Astrocyte (in vitro differentiated cells and primary cell): ENCODE measurements around the gene METTL25B. TPM values are rescaled to one million over a fixed set of nuclear protein-coding genes. Genes with fewer than 3 reads are reported as not detected.

Experiments used
- DNase-seq: peaks from one replicate; pipeline ENCODE4 v3.0.0-alpha.2; 2010; ENCODE audit warnings: low read depth
- FAIRE-seq: peaks from 2 replicates; lab custom pipeline; 2011; peaks lifted over from hg19 to GRCh38; lab: Jason Lieb, UNC
- H2AFZ ChIP-seq: 2 replicates; pipeline ENCODE4 v1.6.0; 2012; ENCODE audit warnings: low read depth, low read length, inconsistent platforms
- H3K27ac ChIP-seq: 2 replicates; pipeline ENCODE4 v1.5.1; 2011; ENCODE audit warnings: low read depth, low read length, inconsistent platforms
- H3K27me3 ChIP-seq: 2 replicates; pipeline ENCODE4 v1.6.0; 2011; ENCODE audit warnings: low read length, inconsistent platforms; ENCODE audit not compliant: insufficient read depth
- H3K36me3 ChIP-seq: 2 replicates; pipeline ENCODE4 v1.5.1; 2011; ENCODE audit warnings: low read length, inconsistent platforms; ENCODE audit not compliant: insufficient read depth
- H3K4me1 ChIP-seq: 2 replicates; pipeline ENCODE4 v1.5.1; 2011; ENCODE audit warnings: low read length, inconsistent platforms; ENCODE audit not compliant: insufficient read depth
- H3K4me2 ChIP-seq: 2 replicates; pipeline ENCODE4 v1.6.0; 2012; ENCODE audit warnings: low read length, inconsistent platforms
- H3K4me3 ChIP-seq: 2 replicates; pipeline ENCODE4 v1.5.1; 2011; ENCODE audit warnings: low read depth, mild to moderate bottlenecking, low read length, inconsistent platforms; ENCODE audit not compliant: insufficient read depth
- H3K79me2 ChIP-seq: 2 replicates; pipeline ENCODE4 v1.6.0; 2012; ENCODE audit warnings: mild to moderate bottlenecking, low read length, inconsistent platforms; ENCODE audit not compliant: insufficient read depth
- H3K9ac ChIP-seq: 2 replicates; pipeline ENCODE4 v1.6.0; 2012; ENCODE audit warnings: mild to moderate bottlenecking, low read length, inconsistent platforms
- H3K9me3 ChIP-seq: 2 replicates; pipeline ENCODE4 v1.5.1; 2012; ENCODE audit warnings: low read depth, mild to moderate bottlenecking, low read length, inconsistent platforms; ENCODE audit not compliant: insufficient read depth
- H4K20me1 ChIP-seq: 2 replicates; pipeline ENCODE4 v1.6.0; 2012; ENCODE audit warnings: low read length, inconsistent platforms; ENCODE audit not compliant: insufficient read depth
- H3K27ac Mint-ChIP-seq: one replicate; pipeline ENCODE4 v1.8.0; 2021; ENCODE audit warnings: mild to moderate bottlenecking, mixed read lengths; ENCODE audit not compliant: unreplicated experiment
- H3K27me3 Mint-ChIP-seq: one replicate; pipeline ENCODE4 v1.8.0; 2021; ENCODE audit warnings: low read depth, mixed read lengths; ENCODE audit not compliant: unreplicated experiment
- H3K36me3 Mint-ChIP-seq: one replicate; pipeline ENCODE4 v1.8.0; 2021; ENCODE audit warnings: low read depth, mixed read lengths; ENCODE audit not compliant: unreplicated experiment
- H3K4me1 Mint-ChIP-seq: one replicate; pipeline ENCODE4 v1.8.0; 2021; ENCODE audit warnings: low read depth, mixed read lengths; ENCODE audit not compliant: unreplicated experiment
- H3K4me3 Mint-ChIP-seq: one replicate; pipeline ENCODE4 v1.8.0; 2021; ENCODE audit warnings: mild to moderate bottlenecking, moderate library complexity, mixed read lengths; ENCODE audit not compliant: unreplicated experiment
- H3K9me3 Mint-ChIP-seq: one replicate; pipeline ENCODE4 v1.8.0; 2021; ENCODE audit warnings: mild to moderate bottlenecking, mixed read lengths; ENCODE audit not compliant: unreplicated experiment
- EZH2 ChIP-seq: IDR thresholded peaks from 2 replicates; pipeline ENCODE4 v1.6.1; 2012; ENCODE audit warnings: mild to moderate bottlenecking, low read length, inconsistent platforms; ENCODE audit not compliant: insufficient read depth
- total RNA-seq: library from RNA; stranded (reverse); gene quantifications from 2 replicates; pipeline ENCODE4 v1.2.1, GENCODE V29; 2021
- TF ChIP-seq, protein P1 (sequence below): IDR thresholded peaks from 2 replicates; pipeline ENCODE4 v1.5.1; 2011; ENCODE audit warnings: low read depth, mild to moderate bottlenecking, inconsistent platforms, low read length, moderate library complexity; ENCODE audit not compliant: insufficient read depth

Gene METTL25B
- total RNA-seq, 1 donor from 2014 or later: 9.9 TPM

DNA sequence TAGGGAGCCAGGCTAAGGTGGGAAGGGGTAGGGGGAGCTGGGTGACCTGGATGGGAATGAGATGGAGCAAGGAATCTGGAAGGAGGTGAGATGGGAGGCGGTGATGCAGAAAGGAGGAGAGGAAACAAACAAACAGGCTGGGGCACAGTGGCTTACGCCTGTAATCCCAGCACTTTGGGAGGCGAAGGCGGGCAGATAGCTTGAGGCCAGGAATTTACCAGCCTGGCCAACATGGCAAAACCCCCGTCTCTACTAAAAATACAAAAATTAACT lies 33.6 kb upstream of the METTL25B start:
- H3K9me3 ChIP-seq: peaks cover 2% of the 10 kb centered on the region
- H3K4me2 ChIP-seq: no peak overlapping the region
- peaks cover 22% of the 10 kb centered on the region for H3K4me1 ChIP-seq
- H3K4me1 Mint-ChIP-seq: peaks cover 46% of the 10 kb centered on the region
- H3K4me3 ChIP-seq: no peak overlapping the region
- no peak for TF ChIP-seq EZH2
- TF ChIP-seq, protein P1, sequence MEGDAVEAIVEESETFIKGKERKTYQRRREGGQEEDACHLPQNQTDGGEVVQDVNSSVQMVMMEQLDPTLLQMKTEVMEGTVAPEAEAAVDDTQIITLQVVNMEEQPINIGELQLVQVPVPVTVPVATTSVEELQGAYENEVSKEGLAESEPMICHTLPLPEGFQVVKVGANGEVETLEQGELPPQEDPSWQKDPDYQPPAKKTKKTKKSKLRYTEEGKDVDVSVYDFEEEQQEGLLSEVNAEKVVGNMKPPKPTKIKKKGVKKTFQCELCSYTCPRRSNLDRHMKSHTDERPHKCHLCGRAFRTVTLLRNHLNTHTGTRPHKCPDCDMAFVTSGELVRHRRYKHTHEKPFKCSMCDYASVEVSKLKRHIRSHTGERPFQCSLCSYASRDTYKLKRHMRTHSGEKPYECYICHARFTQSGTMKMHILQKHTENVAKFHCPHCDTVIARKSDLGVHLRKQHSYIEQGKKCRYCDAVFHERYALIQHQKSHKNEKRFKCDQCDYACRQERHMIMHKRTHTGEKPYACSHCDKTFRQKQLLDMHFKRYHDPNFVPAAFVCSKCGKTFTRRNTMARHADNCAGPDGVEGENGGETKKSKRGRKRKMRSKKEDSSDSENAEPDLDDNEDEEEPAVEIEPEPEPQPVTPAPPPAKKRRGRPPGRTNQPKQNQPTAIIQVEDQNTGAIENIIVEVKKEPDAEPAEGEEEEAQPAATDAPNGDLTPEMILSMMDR: no peak
- peaks cover 2% of the 10 kb centered on the region for H3K27me3 ChIP-seq
- H3K27me3 Mint-ChIP-seq: no peaks in the 10 kb centered on the region
- H3K9me3 Mint-ChIP-seq: peaks cover 3% of the 10 kb centered on the region
- no peak overlapping the region for H3K27ac Mint-ChIP-seq
- H4K20me1 ChIP-seq: no peaks in the 10 kb centered on the region
- H3K9ac ChIP-seq: no peak overlapping the region
- no peak overlapping the region for H3K4me3 Mint-ChIP-seq
- no peak overlapping the region for H3K27ac ChIP-seq
- FAIRE-seq (no peak), DNase-seq (no peak)
- H2AFZ ChIP-seq: no peak overlapping the region
- H3K36me3 ChIP-seq: no peaks in the 10 kb centered on the region
- peaks cover 12% of the 10 kb centered on the region for H3K36me3 Mint-ChIP-seq
- H3K79me2 ChIP-seq: no peaks in the 10 kb centered on the region

DNA sequence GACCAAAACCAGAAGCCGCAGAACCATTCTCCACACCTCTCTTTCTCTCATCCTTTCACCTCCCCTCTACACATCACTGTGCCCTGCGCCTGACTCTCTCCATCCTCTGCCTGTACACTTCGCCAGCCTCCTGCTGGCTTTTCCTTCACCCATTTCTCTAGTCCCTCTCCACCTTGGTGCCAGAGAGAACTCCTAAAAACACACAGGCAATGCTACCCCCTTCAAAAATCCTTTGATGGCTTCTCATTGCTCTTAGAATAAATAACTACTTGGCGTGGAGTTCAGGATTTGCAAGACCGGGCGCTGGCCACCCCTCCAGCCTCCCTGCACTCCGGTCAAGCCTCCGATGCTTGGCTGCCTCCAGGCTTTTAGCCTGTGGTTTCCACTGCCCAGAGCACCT lies 31.5 kb upstream of the METTL25B start:
- H3K27me3 ChIP-seq: peaks cover 2% of the 10 kb centered on the region
- no peak overlapping the region for H3K27ac ChIP-seq
- DNase-seq: no peak
- TF ChIP-seq EZH2: no peak
- TF ChIP-seq, protein P1: no peak
- H4K20me1 ChIP-seq: no peaks in the 10 kb centered on the region
- H3K4me1 ChIP-seq: peaks cover 14% of the 10 kb centered on the region
- no peak for FAIRE-seq
- H3K36me3 ChIP-seq: no peaks in the 10 kb centered on the region
- H3K27me3 Mint-ChIP-seq: no peaks in the 10 kb centered on the region
- peaks cover 25% of the 10 kb centered on the region for H3K36me3 Mint-ChIP-seq
- no peak overlapping the region for H3K4me3 ChIP-seq
- H3K4me2 ChIP-seq: no peak overlapping the region
- H3K4me3 Mint-ChIP-seq: no peak overlapping the region
- peaks cover 2% of the 10 kb centered on the region for H3K9me3 ChIP-seq
- H3K9me3 Mint-ChIP-seq: peaks cover 3% of the 10 kb centered on the region
- no peaks in the 10 kb centered on the region for H3K79me2 ChIP-seq
- no peak overlapping the region for H3K9ac ChIP-seq
- H3K4me1 Mint-ChIP-seq: peaks cover 36% of the 10 kb centered on the region
- H2AFZ ChIP-seq: no peak overlapping the region
- no peak overlapping the region for H3K27ac Mint-ChIP-seq

DNA sequence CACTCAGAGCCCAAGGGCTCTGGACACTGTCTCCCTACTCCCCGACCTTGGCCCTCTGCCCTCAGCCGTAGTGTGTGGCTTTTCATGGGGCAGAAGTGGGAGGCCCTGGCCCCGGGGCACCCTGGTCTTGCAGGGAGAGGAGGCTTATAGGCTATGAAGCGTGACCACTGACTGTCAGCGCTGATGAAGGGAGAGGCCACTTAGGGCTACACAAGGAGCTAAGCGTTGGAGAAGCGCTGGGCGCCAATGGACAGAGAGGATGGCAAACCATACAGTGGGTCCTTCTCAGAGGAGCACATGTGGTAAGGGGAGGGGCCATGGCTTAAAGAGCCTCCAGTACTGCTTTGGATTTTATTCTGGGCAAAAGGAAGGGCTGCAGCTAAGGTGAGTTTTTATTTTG lies 30.8 kb upstream of the METTL25B start:
- no peaks in the 10 kb centered on the region for H3K27me3 Mint-ChIP-seq
- H3K9me3 Mint-ChIP-seq: peaks cover 3% of the 10 kb centered on the region
- no peak overlapping the region for H3K27ac ChIP-seq
- DNase-seq (no peak), FAIRE-seq (no peak)
- no peaks in the 10 kb centered on the region for H3K36me3 ChIP-seq
- H3K79me2 ChIP-seq: no peaks in the 10 kb centered on the region
- no peak overlapping the region for H3K4me2 ChIP-seq
- no peaks in the 10 kb centered on the region for H4K20me1 ChIP-seq
- H3K4me3 ChIP-seq: no peak overlapping the region
- H3K27ac Mint-ChIP-seq: no peak overlapping the region
- no peak overlapping the region for H2AFZ ChIP-seq
- H3K4me1 Mint-ChIP-seq: peaks cover 29% of the 10 kb centered on the region
- H3K27me3 ChIP-seq: peaks cover 2% of the 10 kb centered on the region
- H3K9ac ChIP-seq: no peak overlapping the region
- TF ChIP-seq, protein P1: no peak
- no peak for TF ChIP-seq EZH2
- H3K4me1 ChIP-seq: peaks cover 7% of the 10 kb centered on the region
- H3K4me3 Mint-ChIP-seq: no peak overlapping the region
- peaks cover 2% of the 10 kb centered on the region for H3K9me3 ChIP-seq
- peaks cover 25% of the 10 kb centered on the region for H3K36me3 Mint-ChIP-seq
